Suprapubic skin (tissue), 3 donors: Measurements from ENCODE around the gene FRMD4A.

ENCODE experiments used
- CTCF ChIP-seq, 2 donors: fragments of 200-600 bp in 1 of 2; fragments of 450-650 bp in 1 of 2; sonication (generic) in 1 of 2; IDR thresholded peaks; one replicate each; pipeline ENCODE4 v1.5.1; 2016 to 2019; ENCODE audit warnings: antibody characterized with exemption in 2 of 2, mild to moderate bottlenecking in 1 of 2, moderate library complexity in 1 of 2
- POLR2A ChIP-seq, 2 donors: fragments of 450-650 bp; IDR thresholded peaks; one replicate each; pipeline ENCODE4 v1.6.1; 2017; ENCODE audit warnings: antibody characterized with exemption in 2 of 2, mild to moderate bottlenecking in 2 of 2, moderate library complexity in 2 of 2

DNA sequence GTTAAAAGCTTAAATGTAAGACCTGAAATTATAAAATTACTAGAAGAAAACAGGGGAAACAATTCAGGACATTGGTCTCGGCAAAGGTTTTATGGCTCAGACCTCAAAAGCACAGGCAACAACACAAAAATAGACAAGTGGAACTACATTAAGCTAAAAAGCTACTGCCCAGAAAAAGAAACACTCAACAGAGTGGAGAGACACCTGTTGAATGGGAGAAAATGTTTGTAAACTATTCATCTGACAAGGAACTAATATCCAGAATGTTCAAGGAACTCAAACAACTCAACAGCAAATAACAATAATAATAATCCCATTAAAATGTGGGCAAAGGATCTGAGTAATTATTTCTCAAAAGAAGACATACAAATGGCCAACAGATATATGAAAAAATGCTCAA lies 170.4 kb downstream of the FRMD4A start:
- TF ChIP-seq CTCF (IDR thresholded peaks at IDR 0.05) (no peak), POLR2A (IDR thresholded peaks at IDR 0.05) (no peak)
